Measurements from ENCODE around the gene DNMT3A. TPM values are rescaled to one million over a fixed set of nuclear protein-coding genes. Genes with fewer than 3 reads are reported as not detected.
A peak's percentile ranks its signal among the peaks of the same experiment; 100 is the strongest.

Gene DNMT3A
- total RNA-seq, 1 donor: 11.7 TPM

- no peak for TF ChIP-seq CTCF (IDR thresholded peaks at IDR 0.05; ENCODE audit: insufficient read depth, low read depth, low read length)
- no peak for DNase-seq (ENCODE audit: low read depth)
- no peak overlapping the region for H3K4me3 ChIP-seq (ENCODE audit: low read depth, low read length)
These were observed 36.7 kb downstream of the DNMT3A start for GRCh38 chr2:25304826-25305596.

GRCh38 chr2:25304321-25304720 is 37.4 kb downstream of the DNMT3A start:
- DNase-seq (ENCODE audit: low read depth): peak; percentile 56
- no peak for TF ChIP-seq CTCF (IDR thresholded peaks at IDR 0.05; ENCODE audit: insufficient read depth, low read depth, low read length)
- H3K4me3 ChIP-seq (ENCODE audit: low read depth, low read length): no peak overlapping the region

- no peak for TF ChIP-seq CTCF (IDR thresholded peaks at IDR 0.05; ENCODE audit: insufficient read depth, low read depth, low read length)
- no peak for DNase-seq (ENCODE audit: low read depth)
- H3K4me3 ChIP-seq (ENCODE audit: low read depth, low read length): no peak overlapping the region
These were observed 38.0 kb downstream of the DNMT3A start for GRCh38 chr2:25303633-25304236.

GRCh38 chr2:25302758-25303375 is 38.9 kb downstream of the DNMT3A start:
- TF ChIP-seq CTCF (IDR thresholded peaks at IDR 0.05; ENCODE audit: insufficient read depth, low read depth, low read length): no peak
- no peak for DNase-seq (ENCODE audit: low read depth)
- H3K4me3 ChIP-seq (ENCODE audit: low read depth, low read length): no peak overlapping the region

GRCh38 chr2:25301453-25302352 is 40.0 kb downstream of the DNMT3A start:
- peak; percentile 52 for DNase-seq (ENCODE audit: low read depth)
- H3K4me3 ChIP-seq (ENCODE audit: low read depth, low read length): no peak overlapping the region
- TF ChIP-seq CTCF (IDR thresholded peaks at IDR 0.05; ENCODE audit: insufficient read depth, low read depth, low read length): no peak

GRCh38 chr2:25300001-25300400 is 41.7 kb downstream of the DNMT3A start:
- no peak overlapping the region for H3K4me3 ChIP-seq (ENCODE audit: low read depth, low read length)
- no peak for TF ChIP-seq CTCF (IDR thresholded peaks at IDR 0.05; ENCODE audit: insufficient read depth, low read depth, low read length)
- DNase-seq (ENCODE audit: low read depth): no peak

All from fibroblast of villous mesenchyme (primary cell).